Measurements from ENCODE around the gene AMER3. TPM values are rescaled to one million over a fixed set of nuclear protein-coding genes. Genes with fewer than 3 reads are reported as not detected.

The AMER3 gene
- total and polyA plus RNA-seq, 2 donors from 2014 or later, result not detected

- Histone ChIP-seq H3K9ac (ENCODE audit: low read length in 3 of 3) (no peak overlapping the region), H3K27me3 (ENCODE audit: control insufficient read depth, insufficient read depth, low read length) (no peaks in the 10 kb centered on the region), H3K4me1 (ENCODE audit: control insufficient read depth in 2 of 3, insufficient read depth in 2 of 3, low read depth in 1 of 3, low read length in 3 of 3) (no peaks in the 10 kb centered on the region), H3K9me3 (ENCODE audit: control insufficient read depth in 2 of 3, insufficient read depth in 1 of 3, low read length in 3 of 3) (no peaks in the 10 kb centered on the region), H3K4me3 (ENCODE audit: low read length in 3 of 3) (no peak overlapping the region), H3K27ac (ENCODE audit: low read depth in 2 of 2, low read length in 2 of 2) (no peak overlapping the region), H3K36me3 (ENCODE audit: control insufficient read depth in 2 of 3, insufficient read depth in 3 of 3, low read length in 3 of 3) (no peaks in the 10 kb centered on the region)
- no peak for TF ChIP-seq CTCF (IDR thresholded peaks at IDR 0.05; ENCODE audit: borderline replicate concordance, extremely low read depth, insufficient read depth)
- FAIRE-seq (no peak), DNase-seq (peak in 2 of 5 donors; percentile 20 to 41)
- intact Hi-C loops (cut with DNase I), result no loop called here
Measured at GRCh38 chr2:130785466-130786055, 30.2 kb downstream of the AMER3 start.

- no peak for TF ChIP-seq CTCF (IDR thresholded peaks at IDR 0.05; ENCODE audit: borderline replicate concordance, extremely low read depth, insufficient read depth)
- intact Hi-C loops (cut with DNase I), result no loop called here
- no peaks in the 10 kb centered on the region for H3K9me3 ChIP-seq (ENCODE audit: control insufficient read depth in 2 of 3, insufficient read depth in 1 of 3, low read length in 3 of 3)
- H3K27ac ChIP-seq (ENCODE audit: low read depth in 2 of 2, low read length in 2 of 2), result no peak overlapping the region
- DNase-seq, result no peak
- H3K9ac ChIP-seq (ENCODE audit: low read length in 3 of 3), result no peak overlapping the region
- no peaks in the 10 kb centered on the region for H3K4me1 ChIP-seq (ENCODE audit: control insufficient read depth in 2 of 3, insufficient read depth in 2 of 3, low read depth in 1 of 3, low read length in 3 of 3)
- no peaks in the 10 kb centered on the region for H3K36me3 ChIP-seq (ENCODE audit: control insufficient read depth in 2 of 3, insufficient read depth in 3 of 3, low read length in 3 of 3)
- FAIRE-seq, result no peak
- H3K4me3 ChIP-seq (ENCODE audit: low read length in 3 of 3), result no peak overlapping the region
- no peaks in the 10 kb centered on the region for H3K27me3 ChIP-seq (ENCODE audit: control insufficient read depth, insufficient read depth, low read length)
Measured at GRCh38 chr2:130786076-130786475, 30.7 kb downstream of the AMER3 start.

GRCh38 chr2:130787841-130788240 lies 32.5 kb downstream of the AMER3 start:
- FAIRE-seq (no peak), DNase-seq (no peak)
- TF ChIP-seq CTCF (IDR thresholded peaks at IDR 0.05; ENCODE audit: borderline replicate concordance, extremely low read depth, insufficient read depth), result no peak
- no peak overlapping the region for H3K27ac ChIP-seq (ENCODE audit: low read depth in 2 of 2, low read length in 2 of 2)
- H3K27me3 ChIP-seq (ENCODE audit: control insufficient read depth, insufficient read depth, low read length), result no peaks in the 10 kb centered on the region
- H3K4me1 ChIP-seq (ENCODE audit: control insufficient read depth in 2 of 3, insufficient read depth in 2 of 3, low read depth in 1 of 3, low read length in 3 of 3), result no peaks in the 10 kb centered on the region
- no peaks in the 10 kb centered on the region for H3K9me3 ChIP-seq (ENCODE audit: control insufficient read depth in 2 of 3, insufficient read depth in 1 of 3, low read length in 3 of 3)
- no peak overlapping the region for H3K9ac ChIP-seq (ENCODE audit: low read length in 3 of 3)
- H3K36me3 ChIP-seq (ENCODE audit: control insufficient read depth in 2 of 3, insufficient read depth in 3 of 3, low read length in 3 of 3), result no peaks in the 10 kb centered on the region
- no peak overlapping the region for H3K4me3 ChIP-seq (ENCODE audit: low read length in 3 of 3)
- intact Hi-C loops (cut with DNase I), result no loop called here

GRCh38 chr2:130790312-130790711 lies 35.0 kb downstream of the AMER3 start:
- Histone ChIP-seq H3K27ac (ENCODE audit: low read depth in 2 of 2, low read length in 2 of 2) (no peak overlapping the region), H3K4me3 (ENCODE audit: low read length in 3 of 3) (no peak overlapping the region), H3K9me3 (ENCODE audit: control insufficient read depth in 2 of 3, insufficient read depth in 1 of 3, low read length in 3 of 3) (no peaks in the 10 kb centered on the region), H3K9ac (ENCODE audit: low read length in 3 of 3) (no peak overlapping the region), H3K4me1 (ENCODE audit: control insufficient read depth in 2 of 3, insufficient read depth in 2 of 3, low read depth in 1 of 3, low read length in 3 of 3) (no peaks in the 10 kb centered on the region), H3K36me3 (ENCODE audit: control insufficient read depth in 2 of 3, insufficient read depth in 3 of 3, low read length in 3 of 3) (no peaks in the 10 kb centered on the region), H3K27me3 (ENCODE audit: control insufficient read depth, insufficient read depth, low read length) (no peaks in the 10 kb centered on the region)
- DNase-seq, result no peak
- FAIRE-seq, result no peak
- intact Hi-C loops (cut with DNase I), result no loop called here
- no peak for TF ChIP-seq CTCF (IDR thresholded peaks at IDR 0.05; ENCODE audit: borderline replicate concordance, extremely low read depth, insufficient read depth)

Measured in kidney (tissue), 14 donors.